Stimulated activated CD8-positive, alpha-beta memory T cell treated with anti-CD3 and anti-CD28 coated beads, Interleukin-7, amount 100 ng/mL, for 4 hours (primary cell): ENCODE measurements around the gene MED27.

ENCODE experiments used
- DNase-seq, 2 donors: peaks; one replicate each; pipeline ENCODE4 v3.0.0-alpha.2; 2020; ENCODE audit warnings: low read depth in 2 of 2

MED27 gene, protein sequence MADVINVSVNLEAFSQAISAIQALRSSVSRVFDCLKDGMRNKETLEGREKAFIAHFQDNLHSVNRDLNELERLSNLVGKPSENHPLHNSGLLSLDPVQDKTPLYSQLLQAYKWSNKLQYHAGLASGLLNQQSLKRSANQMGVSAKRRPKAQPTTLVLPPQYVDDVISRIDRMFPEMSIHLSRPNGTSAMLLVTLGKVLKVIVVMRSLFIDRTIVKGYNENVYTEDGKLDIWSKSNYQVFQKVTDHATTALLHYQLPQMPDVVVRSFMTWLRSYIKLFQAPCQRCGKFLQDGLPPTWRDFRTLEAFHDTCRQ

DNA sequence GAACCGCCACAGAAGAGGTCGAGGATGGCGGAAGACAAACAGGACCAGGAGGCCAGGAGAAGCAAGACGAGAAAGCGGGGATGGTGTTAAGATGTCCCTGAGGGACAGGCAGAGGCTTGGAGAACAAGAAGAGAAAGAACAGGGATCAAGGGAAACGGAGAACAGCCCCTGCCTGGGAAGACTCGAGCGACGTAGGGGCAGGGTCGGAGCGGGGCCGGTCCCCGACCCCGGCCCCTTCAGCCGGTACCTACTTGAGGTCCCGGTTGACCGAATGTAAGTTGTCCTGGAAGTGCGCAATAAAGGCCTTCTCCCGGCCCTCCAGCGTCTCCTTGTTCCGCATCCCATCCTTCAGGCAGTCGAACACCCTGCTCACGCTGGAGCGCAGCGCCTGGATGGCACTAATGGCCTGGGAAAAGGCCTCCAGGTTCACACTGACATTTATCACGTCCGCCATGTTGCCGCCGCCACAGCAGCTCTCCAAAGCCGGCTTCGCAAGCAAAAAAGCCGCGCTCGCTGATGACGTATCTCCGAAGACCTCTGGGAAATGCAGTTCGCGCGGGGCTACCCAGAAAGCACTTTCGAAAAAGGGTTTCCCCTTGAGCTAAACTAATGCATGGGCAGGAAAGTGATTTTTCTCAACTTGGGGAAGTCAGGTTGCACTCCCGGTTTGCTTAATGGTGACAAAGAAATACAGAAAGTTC lies at the start of gene MED27:
MED27 (minus strand) TSS at position 477 of the 701 bp plus-strand sequence; CDS start at position 454, 23 bp downstream.
- peak; percentile 91 for DNase-seq

DNA sequence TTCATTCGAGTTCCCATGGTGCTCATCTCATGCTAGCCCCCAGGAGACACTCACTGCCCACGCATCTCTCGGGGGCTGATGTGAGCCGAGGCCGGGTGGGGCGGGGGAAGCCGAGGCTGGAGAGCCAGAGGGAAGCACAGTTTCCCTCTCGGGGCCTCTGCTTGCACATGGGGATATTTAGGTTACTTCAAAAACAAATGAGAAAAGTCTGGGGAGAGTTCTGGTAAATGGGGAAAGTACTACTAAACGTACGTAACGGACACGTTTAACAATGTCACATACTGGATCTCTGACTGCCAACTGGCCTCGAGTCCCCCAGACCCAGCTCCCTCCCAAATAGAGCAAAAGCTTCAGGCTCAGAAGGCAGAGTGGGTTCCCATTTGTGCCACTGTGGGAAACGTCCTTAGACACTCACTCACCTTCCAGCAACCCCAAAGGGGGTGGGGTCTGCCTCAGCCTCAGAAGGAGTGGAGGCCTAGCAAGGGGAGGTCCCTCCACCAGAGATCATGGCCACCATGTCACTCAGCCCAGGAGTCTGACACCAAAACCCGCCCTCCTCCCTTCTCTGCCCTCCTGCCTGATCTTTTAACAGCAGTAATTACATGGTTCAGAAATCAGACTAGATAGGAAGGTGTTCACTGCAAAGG lies 48.3 kb upstream of the MED27 start:
- no peak for DNase-seq

DNA sequence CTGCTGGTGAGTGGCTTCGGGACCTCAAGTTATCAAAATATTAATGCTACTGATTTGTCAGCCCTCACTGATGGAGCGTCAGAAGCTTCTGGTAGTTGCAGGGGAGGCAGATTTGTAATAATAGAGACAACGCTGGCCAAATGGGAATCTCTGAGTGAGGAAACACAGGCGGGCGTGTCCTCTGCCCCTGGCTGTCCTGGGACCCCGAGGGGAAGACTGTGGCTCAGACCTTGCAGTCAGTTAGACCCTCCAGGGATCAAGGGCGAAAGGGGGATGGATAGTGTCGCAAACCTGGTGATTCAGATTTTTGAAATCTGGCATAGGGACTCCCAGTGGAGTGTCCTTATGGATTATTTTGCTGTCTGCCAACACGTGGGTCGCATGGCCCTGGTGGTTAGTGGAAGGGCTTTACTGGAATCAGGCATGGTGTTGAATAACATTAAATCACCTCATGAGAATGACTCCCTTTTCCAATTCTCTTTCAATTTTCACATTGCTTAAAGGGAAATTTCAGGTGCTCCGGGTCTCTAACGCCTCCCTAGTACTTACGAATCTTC lies 47.1 kb upstream of the MED27 start:
- no peak for DNase-seq

DNA sequence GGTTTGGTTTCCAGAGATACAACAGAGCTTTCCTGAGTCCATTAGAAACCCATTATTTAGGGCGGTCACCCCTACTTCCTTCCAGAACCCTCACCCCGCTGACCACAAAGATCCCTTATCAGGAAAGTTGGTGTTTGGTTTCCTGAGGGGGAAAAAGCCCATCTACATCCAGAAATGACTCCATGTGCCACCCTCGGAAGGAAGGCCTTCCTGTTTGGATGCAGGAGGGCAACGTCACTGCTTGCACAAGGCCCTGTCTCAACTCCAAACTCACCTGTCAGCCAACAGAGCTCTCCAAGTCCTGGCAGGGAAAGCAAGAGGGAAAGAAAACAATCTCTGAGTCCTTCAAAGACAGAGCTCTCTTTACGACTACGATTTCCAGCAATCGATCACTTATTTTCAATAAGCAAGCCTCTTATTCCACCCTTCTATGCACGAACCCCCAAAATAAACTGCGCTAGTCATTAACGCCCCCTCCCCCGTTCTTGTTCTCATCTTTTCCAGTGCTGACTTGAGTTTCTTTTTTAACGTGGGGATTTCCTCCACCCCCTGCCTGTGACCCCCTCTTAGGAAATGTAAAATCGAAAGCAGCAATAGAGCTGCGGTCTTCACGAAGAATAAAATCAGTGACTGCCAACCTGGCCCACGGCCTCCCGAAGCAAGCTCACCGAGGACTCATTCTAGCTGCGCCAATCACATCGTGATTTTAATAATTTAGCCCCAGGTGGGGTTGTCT lies 46.4 kb upstream of the MED27 start:
- peak; percentile 2 to 34 for DNase-seq

DNA sequence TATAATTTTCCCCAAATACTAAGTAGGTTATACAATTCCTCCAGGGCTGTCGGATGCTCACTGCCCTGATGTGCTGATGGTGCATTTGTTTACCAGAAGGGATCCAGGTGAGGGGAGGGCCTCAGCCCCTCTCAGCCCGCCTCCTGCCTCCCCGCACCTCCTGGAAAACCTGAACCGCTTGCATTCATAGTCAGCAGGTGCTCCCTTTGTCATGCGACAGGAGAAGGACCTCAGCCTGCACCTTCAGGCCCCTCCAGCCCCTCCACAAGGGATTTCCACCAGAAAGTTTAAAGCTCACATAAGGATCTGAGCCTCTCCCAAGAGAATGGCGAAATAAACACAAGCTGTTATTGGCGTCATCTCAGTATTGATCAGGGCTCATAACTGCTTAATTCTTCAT lies 45.7 kb upstream of the MED27 start:
- no peak for DNase-seq

DNA sequence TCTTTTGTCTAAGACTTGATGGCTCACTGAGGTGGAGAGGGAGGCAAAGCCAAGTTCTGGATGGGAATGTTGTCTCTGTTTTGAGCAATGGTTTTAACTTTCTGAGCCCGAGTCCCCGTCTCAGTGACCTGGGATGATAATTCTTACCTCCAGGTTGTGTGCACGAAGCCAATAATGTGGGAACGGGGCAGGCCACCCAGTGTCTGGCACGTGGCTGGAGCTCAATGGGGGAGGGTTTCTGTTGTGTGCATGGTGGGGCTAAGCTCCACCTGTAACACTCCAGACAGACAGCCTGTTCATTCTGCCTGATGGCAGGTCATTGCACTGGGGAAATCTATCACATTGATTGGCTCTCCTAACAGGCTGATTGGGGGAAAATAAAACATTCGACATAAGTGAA lies 45.1 kb upstream of the MED27 start:
- DNase-seq = no peak

DNA sequence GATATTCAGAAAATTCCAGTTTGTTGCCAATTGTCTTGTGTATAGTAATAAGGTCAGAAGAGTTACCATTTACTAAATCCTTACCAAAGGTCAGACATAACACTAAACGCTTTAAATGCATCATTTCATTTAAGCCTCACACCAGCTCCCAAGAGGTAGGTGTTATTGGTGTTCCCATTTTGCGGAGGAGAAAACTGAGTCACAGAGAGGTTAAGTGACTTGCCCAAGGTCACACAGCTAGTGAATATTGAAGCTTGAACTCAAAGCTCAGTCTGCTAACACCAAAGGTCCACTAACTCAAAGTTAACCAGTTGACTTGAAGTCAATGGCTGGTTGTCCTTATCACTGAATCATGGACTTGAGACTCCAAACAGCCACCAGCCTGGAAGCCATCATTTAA lies 41.4 kb upstream of the MED27 start:
- DNase-seq = no peak

DNA sequence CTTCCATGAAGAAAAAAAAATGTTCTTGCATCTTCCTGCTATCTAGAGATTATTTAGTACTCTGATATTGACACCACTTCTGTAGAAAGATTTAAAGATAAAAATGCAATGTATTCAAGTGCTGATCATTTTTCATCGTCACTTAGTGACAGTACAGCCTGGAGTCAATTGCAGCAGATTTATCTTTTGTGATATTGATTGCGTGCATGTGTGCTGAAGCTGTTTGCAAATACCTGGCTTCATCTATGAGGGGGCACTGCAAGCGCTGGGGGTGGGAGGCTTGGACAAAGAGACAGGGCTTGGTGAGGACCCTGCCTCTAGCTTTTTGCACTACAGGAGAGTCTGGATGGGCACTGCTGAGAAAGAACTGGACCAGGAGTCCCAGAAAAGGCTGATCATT lies 38.0 kb upstream of the MED27 start:
- DNase-seq = no peak

DNA sequence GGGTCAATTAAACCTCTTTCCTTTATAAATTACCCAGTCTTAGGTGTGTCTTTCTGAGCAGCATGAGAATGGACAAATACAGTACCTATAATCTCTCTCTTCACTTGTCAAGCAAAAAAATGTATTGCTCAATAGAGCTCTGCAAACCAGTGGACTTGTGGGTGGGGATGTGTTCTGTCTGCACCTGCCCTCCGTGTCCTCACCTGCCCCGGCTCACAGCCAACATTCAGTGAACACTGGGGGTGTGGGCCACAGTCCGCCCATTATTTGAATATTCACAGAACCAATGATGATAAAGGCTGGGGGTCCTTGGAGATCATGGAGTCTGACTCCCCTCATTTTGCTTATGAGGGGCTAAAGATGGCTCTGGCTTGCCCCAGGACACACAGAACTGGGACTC lies 36.9 kb upstream of the MED27 start:
- no peak for DNase-seq

DNA sequence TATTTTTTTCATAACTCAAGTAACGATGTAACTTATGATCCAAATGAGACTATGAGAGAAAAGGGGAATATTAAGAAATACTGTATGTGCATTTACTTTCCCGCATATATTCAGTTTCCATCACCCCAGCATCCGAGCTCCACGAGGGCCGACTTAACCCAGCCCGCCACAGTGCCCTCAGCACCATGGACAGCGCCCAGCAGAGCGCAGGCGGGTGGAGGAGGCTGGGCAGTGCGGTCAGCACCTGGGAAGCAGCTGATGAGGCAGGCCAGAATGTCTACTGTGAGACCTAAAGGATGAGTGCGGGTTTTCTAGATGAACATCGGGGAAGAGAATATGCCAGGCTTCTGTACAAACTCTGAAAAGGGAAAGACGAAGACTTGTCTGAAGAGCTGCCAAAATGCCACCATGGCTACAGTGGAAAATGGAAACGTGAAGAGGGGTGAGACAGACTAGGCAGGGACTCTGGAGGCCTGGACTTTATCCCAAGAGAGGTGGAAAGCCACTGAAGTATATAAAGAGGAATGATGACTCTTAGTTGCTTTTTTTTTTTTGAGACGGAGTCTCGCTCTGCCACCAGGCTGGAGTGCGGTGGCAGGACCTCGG lies 34.5 kb upstream of the MED27 start:
- peak in 1 of 2 donors; percentile 14 for DNase-seq

DNA sequence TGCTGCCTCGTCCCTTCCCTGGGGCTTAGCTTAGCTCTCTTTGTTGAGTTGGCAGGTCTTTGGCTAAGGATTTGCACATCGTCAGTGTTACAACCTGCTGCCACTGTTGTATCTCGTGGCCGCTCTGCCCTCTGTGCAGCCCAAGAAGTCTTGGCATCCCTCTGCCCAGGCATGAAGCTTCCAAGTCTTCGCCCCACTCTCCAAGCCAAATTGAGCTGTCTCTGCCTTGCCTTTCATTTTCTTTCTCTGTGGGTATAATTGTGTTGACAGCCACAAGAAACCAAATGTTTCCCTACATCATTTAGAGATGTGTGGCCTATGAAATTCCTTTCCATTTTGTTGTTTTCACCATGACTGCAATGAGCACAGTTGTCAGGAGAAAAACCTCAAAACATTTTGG lies 29.6 kb upstream of the MED27 start:
- DNase-seq = no peak

DNA sequence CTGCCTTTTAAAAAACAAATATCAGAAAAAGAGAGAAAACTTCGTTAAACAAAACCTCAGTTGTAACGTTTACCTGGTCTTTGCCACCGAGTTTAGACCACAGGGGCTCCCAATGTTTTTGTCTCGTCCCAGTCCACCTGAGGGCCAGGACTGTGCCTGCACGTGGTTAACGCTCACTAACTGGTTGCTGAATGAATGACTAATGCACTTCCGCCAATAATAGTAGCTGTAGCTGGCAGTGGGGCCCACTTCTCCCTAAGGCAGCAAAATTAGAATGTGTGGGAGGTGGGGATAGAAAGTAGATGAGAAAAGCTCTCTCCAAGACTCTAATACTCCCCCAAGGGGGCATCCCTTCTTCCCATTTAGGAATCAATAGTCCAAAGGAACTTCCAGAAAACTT lies 29.1 kb upstream of the MED27 start:
- DNase-seq = no peak

DNA sequence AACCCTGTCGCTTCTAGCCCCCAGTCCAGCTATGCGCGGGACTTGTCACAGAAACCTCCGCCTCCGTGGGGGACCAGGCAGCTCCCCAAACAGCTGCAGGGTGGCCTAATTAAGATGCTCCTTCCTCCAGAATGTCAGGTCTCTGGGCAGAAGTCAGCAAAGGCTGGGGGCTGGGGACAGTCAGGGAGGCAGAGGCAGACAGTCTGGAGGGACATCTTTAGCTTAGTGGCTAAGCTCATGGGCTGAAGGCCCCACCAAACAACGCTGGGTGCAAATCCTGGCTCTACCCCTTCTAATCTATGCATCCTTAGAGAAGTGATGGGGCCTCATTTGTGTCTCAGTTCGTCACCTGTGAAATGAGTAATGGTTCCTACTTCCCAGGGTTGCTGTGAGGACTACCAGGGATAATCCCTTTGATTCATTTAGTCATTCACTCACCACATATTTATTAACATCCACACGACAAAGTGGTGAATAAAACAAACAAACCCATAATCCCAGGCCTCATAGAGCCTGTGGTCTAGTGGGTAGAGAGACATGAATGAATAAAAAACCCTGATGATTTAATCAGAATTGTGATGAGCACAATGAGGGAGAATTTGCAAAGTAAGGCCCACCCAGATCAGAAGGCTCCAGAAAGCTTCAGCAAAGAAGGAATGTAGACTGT lies 20.2 kb upstream of the MED27 start:
- no peak for DNase-seq

DNA sequence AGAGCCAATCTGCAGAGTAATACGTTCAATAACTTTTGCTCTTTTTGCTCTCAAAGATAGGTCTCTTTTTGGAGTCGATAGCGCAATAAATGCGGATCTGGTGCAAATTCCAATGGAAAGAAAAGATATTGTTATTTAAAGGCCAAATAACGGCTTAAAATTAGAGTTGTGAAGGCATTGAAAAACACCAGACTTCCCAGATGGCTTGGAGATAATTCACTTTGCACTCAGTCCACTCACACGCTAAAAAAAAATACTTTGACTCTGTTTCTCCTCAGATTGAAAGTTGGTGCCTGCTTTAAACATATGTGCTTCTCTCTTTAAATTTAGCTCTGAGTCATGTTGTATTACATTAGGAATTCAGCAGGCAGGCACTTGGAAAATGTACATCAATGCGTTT lies 19.5 kb upstream of the MED27 start:
- no peak for DNase-seq

DNA sequence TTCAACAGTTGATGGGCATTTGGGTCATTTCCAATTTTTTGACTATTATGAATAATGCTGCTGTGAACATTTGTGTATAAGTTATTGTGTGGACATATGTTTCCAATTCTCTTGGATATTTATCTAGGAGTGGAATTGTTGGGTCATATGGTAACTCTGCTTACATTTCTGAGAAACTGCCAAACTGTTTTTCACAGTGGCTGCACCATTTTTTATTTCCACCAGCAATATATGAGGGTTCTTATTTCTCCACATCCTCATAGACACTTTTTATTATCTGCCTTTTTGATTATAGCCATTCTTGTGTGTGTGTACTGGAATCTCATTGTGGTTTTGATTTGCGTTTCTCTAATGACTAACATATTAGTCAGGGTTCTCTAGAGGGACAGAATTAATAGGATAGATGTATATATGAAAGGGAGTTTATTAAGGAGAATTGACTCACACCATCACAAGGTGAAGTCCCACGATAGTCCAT lies 14.7 kb upstream of the MED27 start:
- no peak for DNase-seq

DNA sequence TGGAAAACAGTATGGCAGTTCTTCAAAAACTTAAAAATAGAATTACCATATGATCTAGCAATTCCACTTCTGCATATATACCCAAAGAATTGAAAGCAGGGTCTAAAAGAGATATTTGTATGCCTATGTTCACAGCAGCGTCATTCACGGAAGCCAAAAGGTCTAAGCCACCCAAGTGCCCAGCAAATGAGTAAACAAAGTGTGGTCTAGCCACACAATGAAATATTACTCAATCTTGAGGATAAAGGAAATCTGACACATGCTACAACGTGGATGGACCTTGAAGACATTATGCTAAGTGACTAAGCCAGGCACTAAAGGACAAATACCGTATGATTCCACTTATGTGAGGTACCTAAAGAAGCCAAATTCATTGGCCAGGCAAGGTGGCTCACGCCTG lies 11.1 kb upstream of the MED27 start:
- no peak for DNase-seq

DNA sequence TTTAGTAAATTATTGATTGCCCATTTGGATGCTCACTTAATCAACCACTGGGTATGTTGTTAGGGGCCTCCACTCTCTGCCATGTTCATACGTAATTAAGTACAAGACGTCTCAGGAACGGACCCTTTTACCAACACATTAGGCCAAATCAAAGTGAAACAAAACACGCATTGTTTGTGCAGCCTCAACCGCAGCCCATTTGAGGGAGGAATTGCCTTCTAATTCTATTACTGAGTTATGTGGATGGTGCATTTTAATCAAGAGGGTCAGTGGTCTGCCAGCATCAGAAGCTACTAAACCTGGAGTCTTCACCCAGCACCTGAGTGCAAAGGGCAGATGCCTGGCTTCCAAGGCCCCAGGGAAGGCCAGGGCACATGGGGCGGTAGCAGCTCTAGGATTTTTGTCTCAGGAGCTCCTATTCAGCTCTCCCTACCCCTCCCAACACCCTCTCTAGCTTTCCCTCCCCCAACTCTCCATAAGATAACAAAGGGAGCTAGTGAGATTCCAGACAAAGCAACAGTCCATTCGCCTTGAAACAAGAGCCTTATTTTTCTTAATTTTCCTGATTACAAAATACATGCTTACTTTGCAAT lies 7.9 kb upstream of the MED27 start:
- DNase-seq = no peak

DNA sequence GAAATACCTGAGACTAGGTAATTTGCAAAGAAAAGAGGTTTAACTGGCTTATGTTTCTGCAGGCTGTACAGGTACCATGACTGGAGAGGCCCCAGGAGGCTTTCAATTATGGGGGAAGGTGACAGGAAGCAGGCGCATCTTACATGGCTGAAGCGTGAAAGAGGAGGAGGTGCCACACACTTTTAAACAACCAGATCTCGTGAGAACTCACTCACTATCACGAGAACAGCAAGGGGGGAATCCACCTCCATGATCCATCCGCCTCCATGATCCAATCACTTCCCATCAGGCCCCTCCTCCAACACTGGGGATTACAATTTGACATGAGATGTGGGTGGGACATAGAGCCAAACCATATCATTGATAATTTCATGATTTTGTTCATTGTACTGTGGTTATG lies 2.5 kb upstream of the MED27 start:
- DNase-seq = no peak

DNA sequence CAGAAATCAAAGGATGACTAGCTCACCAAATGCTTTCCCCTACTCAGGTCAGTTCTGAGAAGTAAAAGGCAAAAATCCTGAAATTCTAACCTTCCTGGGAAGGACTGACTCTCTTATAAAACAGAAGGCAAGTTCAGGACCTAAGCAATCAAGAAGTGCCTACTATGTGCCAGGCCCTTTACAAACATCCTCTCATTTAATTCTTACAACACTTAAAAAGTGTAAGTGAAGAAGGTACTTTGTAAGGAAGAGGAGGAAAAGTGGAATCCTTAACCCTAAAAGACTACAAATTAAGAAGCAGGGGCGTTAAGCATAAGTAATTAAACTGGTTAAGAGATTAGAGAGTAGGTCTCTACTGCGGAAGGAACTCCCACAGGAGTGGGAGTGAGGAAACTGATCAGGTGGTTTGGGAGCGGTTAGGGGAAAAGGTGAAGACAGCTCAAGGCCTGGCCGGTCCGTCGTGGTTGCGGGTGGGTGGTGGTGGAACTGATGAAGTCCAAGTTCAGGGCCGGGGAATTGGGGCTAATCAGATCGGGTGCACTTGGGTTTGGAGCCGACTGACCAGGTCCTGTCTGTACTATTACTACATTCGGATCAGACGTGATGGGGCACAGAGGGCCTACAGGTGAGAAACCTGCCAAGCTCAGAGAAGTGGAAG lies 839 bp downstream of the MED27 start:
- no peak for DNase-seq
